ENCODE results near the gene NODAL.
A peak's percentile ranks its signal among the peaks of the same experiment; 100 is the strongest.

Gene NODAL

DNA sequence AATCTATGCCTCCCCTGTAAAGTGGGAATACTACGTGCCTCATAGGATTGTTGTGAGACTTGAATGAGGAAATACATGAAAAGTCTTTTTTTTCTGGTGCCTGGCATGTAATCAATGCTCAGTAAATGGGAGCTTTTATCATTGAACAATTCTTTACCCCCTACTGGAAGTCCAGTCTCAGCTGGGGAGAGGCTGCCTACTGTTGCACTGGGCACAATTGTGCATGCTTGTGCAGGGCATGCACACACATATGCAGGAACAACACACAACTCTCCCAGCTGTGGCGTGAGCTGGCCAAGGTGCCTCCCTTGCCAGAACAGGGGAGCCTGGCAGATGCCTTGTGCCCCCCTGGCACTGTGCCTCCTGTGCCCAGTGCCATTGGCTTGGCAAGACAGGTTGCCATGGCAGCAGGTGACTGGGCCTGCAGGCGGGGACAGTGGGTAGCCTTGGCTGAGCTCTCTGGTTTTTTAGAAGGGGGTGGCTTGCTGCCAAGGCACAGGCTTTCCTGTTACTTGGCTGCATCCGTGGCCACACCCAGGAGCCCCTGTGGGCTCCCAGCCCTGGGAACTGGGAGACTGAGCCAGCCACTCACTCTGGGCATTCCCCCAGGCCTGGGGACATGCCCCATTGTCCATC lies 21.0 kb upstream of the NODAL start:
- DNase-seq: no peak

DNA sequence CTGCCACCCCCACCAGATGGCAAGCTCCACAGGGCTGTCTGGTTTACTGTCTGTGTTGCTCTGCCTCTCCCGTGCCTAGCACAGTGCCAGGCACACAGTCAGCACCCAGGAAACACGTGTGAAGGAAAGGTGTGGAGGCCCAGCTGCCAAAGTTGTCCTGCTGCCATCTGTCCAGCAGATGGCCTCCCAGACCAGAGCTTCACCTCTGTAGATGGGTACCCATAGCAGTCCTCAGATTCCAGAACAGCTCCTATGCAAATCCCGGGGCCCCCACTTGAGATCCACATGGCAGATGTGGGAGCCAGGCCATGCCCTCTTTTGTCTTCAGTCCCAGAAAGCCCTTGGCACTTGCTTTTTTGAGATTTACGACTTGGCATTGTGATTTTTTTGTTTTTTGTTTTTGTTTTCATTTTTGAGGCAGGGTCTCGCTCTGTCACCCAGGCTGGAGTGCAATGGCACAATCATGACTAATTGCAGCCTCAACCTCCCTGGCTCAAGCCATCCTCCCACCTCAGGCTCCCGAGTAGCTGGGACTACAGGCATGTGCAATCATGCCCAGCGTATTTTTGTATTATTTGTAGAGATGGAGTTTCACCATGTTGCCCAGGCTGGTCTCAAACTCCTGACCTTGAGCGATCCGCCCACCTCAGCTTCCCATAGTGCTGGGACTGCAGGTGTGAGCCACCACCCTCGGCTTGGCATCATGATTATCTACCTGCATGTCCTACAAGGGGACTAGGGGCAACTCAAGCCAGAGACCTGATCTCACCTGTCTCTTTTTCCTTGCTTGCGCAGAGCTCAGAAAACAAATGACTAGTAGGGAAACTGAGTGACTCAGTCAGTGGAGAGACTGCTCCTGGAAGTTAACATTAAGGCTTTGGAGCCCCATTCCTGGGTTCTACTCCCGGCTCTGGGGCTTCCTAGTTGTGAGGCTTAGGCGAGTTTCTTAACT lies 20.2 kb upstream of the NODAL start:
- DNase-seq: peak; percentile 41

DNA sequence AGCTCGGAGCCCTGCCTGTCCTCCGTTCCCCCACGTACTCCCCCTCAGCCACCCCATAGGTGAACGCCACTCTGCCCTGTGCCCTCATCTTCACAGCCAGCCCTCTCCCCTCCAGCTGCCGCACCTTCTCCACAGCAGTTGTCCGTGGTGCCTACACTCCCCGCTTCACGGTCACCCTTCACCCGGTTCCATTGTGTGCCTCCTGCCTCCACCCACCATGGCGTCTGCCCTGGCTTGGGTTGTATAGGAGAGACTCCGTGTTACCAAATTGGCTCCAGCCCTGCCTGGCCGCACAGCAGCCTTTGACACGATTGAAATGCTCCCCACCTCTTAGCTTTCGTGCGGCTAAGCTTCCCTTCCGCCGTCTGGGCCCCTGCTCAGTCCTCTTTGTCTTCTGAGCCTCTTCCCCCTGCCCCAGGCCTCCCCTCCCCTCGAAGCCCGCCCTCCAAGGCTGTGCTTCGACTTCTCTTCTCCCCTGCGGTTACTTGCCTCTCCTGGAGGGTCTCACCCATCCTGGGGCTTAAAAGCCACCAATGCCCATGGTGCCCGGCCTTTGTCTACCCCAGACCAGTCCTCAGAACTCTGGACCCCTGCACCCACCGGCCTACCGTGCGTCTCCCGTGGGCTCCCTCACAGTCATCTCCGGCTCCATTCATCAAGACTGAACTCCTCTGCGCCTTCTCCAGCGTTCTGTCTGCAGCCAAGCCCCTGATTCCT lies 18.5 kb upstream of the NODAL start:
- no peak for DNase-seq

DNA sequence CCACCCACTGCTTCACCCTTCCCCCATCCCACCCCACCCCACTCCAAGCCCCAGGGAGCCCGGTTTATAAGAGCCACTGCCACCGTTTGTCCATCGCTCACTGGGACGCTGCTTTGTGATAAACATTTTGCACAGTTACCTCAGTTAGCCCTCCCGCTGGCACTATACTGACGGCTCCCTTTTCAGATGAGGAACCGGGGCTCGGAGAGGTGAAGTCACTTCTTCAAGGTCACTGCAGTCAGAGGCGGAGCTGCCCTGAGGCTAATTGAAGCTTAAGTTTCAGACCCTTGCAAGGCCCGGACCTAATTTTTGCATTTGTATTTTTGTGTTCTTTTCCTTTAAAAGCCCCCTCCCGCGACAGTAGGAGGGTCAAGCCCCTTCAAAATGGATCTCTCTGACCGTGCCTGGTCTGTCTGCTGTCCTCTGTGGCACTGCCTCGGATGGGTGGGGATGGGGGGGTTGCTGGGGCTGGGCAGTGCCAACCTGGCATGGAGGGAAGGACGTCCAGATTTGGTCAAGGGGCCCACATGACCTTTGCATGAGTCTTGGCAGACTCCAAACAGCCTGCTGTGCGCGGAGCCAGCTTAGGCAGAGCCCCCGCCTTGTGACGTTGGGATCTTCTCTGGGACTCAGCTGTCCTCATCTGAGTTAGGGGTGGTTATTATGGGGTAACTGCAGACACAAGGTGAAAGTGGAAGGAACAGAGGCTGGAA lies 17.7 kb upstream of the NODAL start:
- no peak for DNase-seq

DNA sequence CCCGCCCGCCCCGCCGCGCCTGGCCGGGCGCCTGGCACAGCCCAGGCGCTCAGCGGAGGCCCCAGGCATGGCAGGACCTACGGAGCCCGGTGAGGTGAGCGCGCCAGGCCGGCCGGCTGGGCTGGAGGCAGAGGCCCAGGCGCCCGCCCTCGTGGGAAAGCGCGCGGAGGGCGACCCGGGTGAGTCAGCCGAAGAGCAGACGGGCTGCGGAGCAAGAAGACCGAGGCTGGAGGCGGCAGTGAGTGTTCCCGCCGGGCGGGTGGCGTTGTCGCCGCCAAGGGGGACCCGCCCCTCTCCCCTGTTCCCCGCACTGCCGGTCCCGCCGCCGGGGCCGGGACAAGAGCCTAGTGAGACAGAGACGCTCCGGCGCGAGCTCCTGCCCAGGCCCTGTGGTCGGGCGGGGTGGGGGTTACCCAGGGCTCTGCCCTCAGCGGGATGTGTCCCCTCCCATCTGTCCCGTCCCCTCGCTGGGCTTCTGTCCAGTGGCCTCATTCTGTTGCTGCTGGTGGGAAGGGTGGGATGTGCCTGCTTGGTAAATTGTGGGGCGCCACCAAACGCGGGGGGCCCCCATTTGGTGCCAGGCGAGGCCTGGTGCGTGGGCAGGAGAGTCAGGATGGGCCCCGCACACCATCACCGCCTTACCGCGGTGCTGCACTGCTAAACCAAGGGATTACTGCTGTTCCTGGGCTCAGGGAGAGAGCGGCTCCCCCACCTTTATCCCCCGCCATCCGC lies 17.0 kb upstream of the NODAL start:
- DNase-seq: peak; percentile 19

DNA sequence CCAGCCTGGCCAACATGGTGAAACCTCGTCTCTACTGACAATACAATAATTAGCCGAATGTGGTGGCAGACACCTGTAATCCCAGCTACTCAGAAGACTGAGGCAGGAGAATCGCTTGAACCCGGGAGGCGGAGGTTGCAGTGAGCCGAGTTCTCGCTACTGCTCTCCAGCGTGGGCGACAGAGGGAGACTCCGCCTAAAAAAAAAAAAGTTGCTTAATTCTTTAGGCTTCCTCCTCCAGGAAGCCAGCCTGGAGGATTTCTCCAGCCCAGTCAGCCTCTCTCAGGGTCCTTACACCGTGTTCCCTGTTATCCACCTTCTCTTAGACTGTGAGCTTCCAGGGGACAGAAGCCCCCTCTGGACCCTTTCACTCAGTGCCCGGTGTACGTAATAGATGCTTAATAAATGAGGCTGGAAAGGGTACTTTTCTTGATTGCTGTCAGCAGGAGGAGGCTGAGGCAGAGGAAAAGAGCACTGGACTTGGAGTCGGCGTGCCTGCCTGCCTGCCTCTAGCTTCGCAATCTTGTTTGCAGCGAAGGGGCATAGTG lies 16.4 kb upstream of the NODAL start:
- no peak for DNase-seq

DNA sequence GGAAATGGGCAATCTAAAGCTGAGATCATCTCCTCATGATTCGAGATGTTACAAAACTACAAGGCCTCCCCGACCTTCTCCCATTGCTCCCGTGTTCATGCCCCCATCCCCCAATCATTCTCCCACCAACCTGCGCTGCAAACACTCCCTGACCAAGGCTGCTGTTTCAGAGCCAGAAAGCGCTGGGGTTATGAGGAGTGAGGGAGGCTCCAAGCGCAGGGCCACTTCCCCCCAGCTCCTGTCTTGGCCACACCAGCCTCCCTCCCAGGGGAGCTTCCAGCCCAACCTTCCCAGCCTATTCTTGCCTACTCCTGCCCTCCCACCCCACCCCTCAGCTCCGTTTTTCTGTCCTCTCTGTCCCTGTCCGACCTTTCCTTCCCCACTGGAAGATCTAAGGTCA lies 14.7 kb upstream of the NODAL start:
- DNase-seq: no peak

DNA sequence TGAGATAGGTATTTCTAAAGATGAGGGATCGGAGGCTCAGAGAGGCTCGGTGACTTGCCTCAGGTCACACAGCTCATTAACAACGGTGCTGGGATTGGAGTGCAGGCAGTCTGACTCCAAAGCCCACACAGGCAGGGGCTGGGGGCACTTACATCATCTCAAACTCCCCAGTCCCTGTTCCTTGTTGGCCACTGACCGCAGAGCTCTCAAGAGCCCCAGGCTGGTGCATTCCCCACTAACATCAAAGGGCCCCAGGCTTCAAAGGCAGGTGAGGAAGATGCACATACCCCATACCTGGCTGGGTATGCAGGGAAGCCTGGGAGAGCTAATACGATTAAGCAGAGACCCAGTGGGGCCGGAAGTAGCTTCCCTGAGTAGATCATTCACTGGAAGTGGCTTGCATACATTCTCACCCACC lies 13.7 kb upstream of the NODAL start:
- no peak for DNase-seq

DNA sequence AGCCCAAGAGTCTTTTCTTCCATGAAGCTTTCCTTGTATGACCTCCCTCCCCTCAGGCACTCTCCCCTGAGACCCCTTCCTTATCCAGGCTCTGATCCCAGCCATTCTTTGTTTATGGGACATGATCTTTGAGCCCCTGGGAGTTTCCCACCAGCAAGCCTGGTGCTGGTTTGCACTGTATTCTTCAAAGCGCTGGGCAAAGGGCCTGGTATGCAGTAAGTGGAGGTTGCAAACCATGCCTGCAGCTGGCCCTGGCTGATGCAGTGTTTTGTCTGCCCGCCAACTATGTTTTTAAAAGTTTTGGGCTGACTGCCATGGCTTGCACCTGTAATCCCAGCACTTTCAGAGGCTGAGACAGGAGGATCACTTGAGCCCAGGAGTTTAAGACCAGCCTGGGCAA lies 6.8 kb upstream of the NODAL start:
- DNase-seq: no peak

DNA sequence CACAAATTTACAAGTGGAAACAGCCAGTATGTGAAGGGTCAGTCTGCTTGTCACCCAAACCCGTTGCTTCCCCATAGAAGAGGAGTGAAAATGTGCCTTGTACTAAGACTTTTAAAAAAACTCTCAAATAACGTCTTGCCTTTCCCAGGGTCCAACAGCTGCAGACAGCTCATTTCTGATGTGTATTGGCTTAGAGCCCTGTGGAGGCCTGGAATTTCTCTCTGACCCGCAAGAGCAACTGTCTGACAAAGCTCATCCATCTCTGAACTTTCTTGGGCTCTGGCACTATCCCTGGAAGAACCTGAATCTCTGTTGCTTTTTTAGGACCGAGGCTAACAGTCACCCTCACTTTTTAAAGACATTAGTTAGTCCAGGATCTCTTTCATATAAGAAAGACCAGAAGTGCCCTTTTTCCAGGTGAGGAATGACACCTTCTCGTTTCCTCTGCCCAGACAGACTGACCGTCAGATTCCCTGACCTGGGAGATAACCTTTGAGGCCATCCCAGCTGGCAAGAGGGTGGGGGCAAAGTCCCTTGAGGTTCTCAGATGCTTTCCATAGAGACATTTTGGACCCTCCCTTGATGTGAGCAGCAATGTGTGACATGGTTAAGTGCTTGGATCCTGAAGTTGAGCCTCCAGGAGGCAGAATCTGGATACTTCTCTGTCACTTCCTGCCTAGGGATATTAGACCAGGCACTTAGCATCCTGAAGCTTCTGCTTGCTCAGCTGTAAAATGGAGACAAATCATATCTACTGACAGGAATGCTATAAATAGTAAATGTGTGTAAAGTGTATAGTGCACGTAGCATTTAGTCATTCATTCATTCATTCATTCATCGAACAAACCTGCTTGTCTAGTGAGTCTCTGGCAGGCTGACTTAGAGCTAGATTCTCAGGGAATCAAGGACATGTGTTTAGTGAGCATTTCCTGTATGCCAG lies 4.5 kb upstream of the NODAL start:
- DNase-seq: no peak

DNA sequence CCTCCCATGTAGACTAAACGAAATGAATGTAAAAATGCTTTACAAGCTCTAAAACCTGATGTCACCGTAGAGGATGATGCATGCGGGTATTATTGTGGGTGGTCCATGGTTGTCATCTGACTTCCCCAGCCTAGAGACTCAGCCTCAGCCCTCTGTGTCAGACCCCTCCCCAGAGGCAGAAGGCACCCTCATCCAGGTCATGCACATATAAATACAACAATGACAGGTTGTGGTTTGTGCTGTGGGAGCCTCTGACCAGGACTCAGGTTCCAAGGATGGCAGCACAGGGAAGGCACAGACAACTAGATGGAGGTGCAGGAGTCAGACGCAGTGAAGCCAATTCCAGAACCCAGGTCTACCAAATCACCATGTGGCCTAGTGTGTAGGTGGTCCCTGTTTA lies 3.3 kb upstream of the NODAL start:
- DNase-seq: no peak

DNA sequence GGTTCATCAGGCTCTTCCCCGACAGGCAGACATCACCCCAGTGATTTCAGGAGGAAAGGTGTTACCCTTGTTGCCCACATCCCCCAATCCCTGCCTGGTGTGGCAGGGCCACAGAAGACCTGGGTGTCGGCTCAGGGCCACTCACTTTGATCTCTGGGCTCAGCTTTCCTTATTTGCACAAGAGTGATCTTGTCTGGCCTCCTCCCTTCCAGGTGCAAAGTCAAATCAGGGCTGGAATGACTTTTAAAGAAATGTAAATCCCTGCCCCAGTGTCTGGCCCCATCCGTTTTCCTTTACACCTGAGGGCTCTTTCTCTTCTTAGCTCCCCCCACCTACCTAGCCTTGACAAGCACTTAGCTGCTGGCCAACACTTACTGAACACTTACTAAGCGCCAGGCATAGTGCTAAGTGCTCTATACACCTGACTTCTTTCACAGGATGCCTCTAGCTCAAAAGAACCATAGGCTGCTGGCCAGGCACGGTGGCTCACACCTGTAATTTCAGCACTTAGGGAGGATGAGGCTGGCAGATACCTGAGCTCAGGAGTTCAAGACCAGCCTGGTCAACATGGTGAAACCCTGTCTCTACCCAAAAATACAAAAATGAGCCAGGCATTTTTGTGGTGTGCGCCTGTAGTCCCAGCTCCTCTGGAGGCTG lies 979 bp upstream of the NODAL start:
- DNase-seq: no peak

DNA sequence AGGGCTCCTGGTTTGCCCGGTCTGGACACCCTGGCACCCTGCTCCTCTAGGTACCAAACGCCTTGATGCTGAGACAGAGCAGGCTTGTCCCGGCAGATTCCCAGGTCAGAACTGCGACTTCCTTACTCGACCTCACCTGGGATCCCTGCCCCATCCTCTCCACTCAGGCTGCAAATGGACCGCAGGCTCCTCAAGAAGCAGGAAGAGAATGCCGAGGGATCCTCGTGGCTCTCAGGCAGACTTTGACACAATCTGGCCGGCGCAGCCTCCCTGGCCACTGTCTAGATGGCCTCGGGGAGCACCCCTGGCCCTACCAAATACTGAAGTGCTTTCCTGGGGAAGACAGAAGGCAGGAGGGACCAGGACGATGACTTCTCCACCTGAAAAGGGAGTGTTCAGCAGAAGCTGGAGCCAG lies 421 bp upstream of the NODAL start:
- DNase-seq: no peak

DNA sequence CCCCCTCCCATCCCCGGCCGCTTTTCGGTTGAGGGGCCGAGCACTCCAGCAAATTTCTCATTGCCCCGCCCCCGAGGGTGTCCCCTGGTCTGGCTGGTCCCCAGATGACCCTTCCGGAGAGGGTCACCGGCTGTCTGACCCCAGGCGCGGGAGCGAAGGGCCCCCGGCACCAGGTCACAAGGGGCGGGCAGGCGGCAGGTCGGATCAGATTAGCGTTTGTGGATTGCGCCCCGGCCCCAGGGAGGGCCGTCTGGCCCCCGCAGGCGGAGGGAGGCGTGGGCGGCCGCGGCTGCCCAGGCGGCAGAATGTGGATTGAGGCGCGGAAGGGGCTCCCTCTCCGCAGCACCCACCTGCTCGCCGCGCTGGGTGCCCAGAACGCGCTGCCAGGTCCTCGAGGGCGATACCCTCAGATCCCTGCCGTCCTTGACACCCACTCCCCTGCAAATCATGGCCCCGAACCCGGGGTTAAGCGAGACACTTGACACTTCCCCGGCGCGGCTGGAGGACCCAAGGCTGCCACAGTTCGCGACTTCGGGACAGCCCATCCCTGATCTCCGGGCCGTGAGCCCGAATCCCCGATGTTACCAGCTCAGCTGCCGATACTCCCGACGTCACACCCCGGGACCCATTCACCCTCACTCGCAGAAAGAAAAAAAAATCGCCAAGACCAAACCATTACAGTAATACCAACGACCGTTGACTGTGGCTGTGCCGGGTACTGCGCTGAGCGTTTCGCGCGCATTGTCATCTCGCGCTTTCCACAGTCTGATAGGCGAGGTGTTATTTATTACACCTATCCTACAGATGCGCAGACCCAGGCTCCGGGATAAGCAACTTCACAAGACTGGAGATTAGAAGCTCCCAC lies 953 bp downstream of the NODAL start:
- no peak for DNase-seq

DNA sequence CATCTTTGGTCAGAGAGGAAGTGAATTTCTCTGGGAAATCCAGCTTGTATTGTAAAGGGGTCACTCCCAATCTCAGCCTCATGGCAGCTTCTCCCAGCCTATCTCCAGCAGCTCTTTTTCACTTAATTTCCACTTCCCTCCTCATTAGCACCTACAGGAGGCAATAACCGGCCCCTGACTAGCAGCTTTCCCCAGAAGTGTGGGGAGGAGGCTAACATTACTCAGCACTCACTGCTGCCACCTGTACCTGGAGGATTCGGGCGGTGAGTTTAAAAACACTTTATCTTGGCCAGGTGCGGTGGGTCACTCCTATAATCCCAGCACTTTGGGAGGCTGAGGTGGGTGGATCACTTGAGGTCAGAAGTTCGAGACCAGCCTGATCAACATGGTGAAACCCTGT lies 3.8 kb downstream of the NODAL start:
- no peak for DNase-seq

DNA sequence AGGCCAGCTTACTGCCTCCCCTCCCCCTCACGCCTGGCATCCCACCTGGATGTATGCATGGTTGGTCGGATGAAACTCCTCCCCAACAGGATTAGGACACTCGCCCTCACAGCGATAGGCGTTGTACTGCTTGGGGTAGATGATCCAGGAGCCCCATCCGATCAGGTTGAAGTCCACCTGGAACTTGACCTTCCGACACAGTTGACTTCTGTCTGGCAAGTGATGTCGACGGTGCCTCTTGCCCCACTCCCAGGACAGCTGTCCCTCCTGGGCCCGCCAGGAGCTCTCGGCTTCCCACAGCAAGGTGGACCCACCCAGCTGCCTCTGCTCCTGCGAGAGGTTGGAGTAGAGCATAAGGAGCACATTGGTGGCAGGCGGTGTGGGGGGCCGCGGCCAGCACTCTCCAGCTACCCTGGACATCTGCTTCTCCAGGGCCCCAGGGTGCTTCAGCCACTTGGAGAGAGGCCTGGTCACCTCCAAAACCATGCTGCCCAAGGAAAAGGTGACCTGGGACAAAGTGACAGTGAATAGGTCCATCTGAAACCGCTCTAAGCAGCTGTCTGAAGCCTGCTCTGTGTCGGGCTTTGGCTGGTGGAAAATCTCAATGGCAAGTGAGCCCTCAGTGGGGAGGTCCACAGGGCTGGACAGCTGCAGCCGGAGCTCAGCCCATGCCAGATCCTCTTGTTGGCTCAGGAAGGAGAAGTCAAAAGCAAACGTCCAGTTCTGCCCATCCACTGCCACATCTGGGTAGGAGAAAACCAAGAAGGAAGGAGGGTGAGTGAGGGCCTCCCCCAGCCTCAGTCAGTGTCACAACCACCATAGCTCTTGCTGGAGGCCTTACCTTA lies 6.0 kb downstream of the NODAL start:
- no peak for DNase-seq

DNA sequence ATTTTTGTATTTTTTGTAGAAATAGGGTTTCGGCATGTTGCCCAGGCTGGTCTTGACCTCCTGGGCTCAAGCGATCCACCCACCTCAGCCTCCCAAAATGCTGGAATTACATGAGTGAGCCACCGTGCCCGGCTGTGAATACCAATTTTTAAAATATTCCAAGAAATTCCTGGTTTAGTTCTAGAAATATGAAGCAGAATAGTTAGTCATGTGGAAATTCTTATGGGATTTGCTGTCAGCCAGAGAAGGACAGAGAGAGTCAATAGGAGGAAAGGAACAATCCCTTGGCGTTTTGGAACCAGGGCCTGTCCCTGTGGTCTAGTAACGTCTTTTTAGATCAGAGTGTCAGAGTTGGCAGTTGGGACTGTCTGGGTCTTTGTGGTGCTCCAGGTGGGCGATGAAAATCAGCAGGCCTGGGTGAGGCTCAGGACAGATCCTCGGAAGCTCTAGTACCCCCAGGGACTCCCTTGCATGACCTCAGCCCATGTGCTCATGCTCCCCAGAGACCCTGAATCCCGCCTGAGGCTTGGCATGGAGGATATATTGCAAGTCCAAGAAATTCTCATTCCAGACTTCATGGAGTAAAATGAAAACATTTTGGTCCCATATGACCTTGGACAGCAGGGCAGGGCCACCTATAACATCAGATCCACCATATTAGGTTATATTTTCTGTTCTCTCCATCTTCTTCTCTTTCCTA lies 7.8 kb downstream of the NODAL start:
- DNase-seq: no peak

Measured in activated gamma-delta T cell treated with Interleukin-2 at 50 U/mL for 16 hours (primary cell).